ENCODE data around the gene NBPF11.
"Not testable (repeated sequence)": the region's sequence is repeated elsewhere in the genome, so short reads cannot be mapped to it uniquely, and the experiment has no call there.

The NBPF11 gene

GRCh38 chr1:148150945-148151344, 1.1 kb downstream of the NBPF11 start:
- DNase-seq (ENCODE audit: low read depth): not testable (repeated sequence)

DNA sequence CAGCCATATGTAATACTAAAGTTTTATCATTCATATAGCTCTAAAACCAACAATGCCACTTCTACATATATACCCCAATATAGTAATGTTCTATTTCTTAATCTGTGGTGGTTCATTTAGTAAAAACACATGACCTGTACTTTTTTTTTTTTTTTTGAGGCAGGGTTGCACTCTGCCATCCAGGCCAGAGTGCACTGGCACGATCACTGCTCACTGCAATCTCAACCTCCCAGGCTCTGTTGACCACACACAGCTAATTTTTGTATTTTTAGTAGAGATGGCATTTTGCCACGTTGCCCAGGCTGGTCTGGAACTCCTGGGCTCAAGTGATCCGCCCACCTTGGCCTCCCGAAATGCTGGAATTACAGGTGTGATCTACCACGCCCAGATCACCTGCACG, 2.1 kb downstream of the NBPF11 start:
- not testable (repeated sequence) for DNase-seq (ENCODE audit: low read depth)

DNA sequence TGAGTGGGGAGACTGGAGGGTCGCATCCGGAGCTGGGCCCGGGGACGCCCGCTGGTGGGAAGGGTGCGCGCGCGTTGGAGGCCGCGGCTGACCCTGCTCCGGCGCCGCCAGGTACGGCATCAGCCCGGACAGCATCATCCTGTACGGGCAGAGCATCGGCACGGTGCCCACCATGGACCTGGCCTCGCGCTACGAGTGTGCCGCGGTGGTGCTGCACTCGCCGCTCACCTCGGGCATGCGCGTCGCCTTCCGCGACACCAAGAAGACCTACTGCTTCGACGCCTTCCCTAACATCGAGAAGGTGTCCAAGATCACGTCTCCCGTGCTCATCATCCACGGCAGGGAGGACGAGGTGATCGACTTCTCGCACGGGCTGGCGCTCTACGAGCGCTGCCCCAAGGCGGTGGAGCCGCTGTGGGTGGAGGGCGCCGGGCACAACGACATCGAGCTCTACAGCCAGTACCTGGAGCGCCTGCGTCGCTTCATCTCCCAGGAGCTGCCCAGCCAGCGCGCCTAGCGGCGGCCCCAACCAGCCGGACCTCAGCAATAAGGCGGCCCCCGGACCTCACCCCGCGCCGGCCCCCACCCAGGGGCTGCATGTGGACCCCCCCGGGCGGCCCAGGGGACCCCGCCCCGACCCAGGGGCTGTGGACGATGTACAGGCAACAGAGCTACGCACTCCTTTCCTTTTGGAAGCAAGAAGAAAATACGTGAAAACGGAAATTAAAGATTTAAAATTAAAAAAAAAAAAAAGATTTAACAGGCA, 2.8 kb downstream of the NBPF11 start:
- not testable (repeated sequence) for DNase-seq (ENCODE audit: low read depth)

- not testable (repeated sequence) for DNase-seq (ENCODE audit: low read depth)
These were observed 4.8 kb downstream of the NBPF11 start for GRCh38 chr1:148147052-148147838.

- DNase-seq (ENCODE audit: low read depth): not testable (repeated sequence)
These were observed 5.7 kb downstream of the NBPF11 start for GRCh38 chr1:148146191-148146997.

GRCh38 chr1:148143223-148143622, 8.9 kb downstream of the NBPF11 start:
- DNase-seq (ENCODE audit: low read depth): not testable (repeated sequence)

DNA sequence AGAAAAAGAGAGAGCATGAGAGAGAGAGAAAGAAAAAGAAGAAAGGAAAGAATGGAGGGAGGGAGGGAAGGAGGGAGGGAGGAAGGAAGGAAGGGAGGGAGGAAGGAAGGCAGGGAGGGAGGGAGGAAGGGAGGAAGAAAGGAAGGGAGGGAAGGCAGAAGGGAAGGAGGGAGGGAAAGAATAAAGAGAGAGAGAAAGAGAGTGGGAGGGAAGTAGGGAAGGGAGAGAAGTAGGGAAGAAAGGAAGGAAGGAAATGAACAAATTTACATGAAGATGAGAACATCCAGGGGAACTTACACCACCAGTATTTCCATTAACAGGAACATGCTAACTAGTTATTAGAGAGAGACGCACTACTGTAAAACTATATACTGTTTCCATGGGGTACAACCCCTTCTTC, 10.1 kb downstream of the NBPF11 start:
- not testable (repeated sequence) for DNase-seq (ENCODE audit: low read depth)

GRCh38 chr1:148138606-148139005, 13.5 kb downstream of the NBPF11 start:
- DNase-seq (ENCODE audit: low read depth): not testable (repeated sequence)

GRCh38 chr1:148122341-148122740, 29.7 kb downstream of the NBPF11 start:
- DNase-seq (ENCODE audit: low read depth): not testable (repeated sequence)

DNA sequence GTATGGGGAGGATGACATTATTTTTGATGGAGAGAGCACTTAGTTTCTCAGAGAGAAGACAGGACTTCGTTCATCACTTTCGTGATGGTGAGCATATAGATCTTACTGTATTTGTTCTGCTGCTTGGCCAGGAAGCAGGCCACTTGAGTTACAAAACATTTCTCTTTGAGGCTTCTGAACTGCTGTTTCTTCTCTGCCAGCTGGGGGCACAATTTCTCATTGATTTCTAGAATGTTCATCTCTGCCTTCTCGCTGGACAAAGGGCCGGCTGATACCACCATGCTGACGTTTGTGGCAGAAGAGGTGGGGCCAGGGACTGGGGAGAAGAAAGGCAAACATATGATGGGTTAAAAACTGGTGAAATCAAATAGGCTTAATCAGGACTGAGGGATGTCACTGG, 31.7 kb downstream of the NBPF11 start:
- DNase-seq (ENCODE audit: low read depth): not testable (repeated sequence)

DNA sequence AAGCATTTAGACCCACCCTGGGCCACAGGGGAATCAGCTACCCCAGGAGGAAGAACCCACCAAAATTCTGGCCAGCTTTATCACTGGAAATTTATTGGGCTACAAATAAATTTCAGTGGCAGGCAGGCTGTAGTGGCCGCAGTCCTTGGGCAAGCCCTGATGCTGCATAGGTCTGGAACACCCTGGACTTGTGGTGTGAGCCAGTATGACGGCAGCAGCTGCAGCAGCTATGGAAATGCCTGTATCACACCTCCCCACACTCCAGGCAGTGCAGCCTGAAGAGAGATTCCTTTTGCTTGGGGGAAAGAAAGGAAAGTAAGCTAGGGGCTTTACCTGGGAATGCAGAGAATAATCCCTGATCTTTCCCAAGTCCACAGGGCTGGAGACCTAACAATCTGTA, 56.3 kb downstream of the NBPF11 start:
- DNase-seq (ENCODE audit: low read depth): not testable (repeated sequence)

GRCh38 chr1:148086196-148086595, 65.9 kb downstream of the NBPF11 start:
- not testable (repeated sequence) for DNase-seq (ENCODE audit: low read depth)

DNA sequence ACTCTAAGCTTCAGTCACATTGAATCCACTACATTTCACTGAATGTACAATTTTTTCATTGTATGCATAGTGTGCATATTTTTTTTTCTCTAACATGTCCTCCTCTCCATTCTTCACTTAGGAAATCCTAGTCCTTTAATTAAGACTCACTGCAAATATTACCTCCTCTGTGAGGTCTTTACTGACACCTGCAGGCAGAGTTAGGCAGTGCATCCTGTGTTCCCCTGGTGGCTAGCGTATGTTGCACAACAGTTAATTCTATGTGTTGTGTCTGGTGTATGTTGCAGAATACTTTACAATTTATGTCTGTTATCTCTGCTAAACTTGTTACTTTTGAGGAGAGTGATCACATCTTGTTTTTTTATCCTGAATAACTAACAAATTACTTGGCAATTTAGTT, 70.9 kb downstream of the NBPF11 start:
- DNase-seq (ENCODE audit: low read depth): not testable (repeated sequence)

DNA sequence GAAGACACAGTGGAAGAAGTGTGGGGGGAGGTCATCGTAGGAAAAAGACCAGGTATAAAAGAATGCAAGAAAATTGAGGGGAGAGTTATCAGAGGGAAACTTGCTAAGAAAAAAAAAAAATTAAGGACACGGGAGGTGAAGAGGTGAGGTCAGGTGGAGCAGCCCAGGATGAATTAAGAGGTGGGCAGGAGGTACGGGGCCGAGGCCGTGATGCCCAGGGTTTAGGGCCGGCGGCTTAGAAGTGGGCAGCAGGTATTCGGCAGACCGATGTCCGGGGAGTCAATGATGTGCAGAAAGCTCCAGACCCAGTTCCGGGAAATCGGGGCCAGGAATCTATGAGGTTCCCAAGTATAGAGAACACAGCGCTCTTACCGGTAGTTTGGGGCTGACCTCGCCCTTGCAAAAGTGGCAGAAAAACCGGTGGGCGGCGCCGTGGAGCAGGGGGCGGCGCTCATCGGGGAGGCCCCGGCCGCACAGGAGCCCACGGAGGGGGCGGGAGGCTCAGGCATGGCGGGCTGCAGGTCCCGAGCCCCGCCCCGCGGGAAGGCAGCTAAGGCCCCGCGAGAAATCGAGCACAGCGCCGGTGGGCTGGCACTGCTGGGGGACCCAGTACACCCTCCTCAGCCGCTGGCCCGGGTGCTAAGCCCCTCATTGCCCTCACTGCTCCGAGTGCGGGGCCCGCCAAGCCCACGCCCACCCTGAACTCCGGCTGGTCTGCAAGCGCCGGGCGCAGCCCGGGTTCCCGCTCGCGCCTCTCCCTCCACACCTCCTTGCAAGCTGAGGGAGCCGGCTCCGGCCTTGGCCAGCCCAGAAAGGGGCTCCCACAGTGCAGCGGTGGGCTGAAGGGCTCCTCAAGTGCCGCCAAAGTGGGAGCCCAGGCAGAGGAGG, 73.2 kb downstream of the NBPF11 start:
- not testable (repeated sequence) for DNase-seq (ENCODE audit: low read depth)

- not testable (repeated sequence) for DNase-seq (ENCODE audit: low read depth)
These were observed 74.0 kb downstream of the NBPF11 start for GRCh38 chr1:148078090-148078489.

GRCh38 chr1:148077458-148077857, 74.6 kb downstream of the NBPF11 start:
- DNase-seq (ENCODE audit: low read depth): not testable (repeated sequence)

DNA sequence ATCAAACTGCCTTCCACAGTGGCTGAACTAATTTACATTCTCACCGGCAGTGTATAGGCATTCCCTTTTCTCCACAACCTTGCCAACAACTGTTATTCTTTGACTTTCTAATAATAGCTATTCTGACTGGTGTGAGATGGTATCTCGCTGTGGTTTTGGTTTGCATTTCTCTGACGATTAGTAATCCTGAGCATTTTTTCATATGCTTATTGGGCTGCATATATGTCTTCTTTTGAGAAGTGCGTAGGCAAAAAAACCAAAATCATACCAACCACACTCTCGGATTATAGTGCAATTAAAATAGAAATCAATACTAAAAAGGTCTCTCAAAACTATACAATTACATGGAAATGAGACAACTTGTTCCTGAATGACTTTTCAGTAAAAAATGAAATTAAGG, 78.7 kb downstream of the NBPF11 start:
- not testable (repeated sequence) for DNase-seq (ENCODE audit: low read depth)

GRCh38 chr1:148068606-148069005, 83.5 kb downstream of the NBPF11 start:
- DNase-seq (ENCODE audit: low read depth): not testable (repeated sequence)

DNA sequence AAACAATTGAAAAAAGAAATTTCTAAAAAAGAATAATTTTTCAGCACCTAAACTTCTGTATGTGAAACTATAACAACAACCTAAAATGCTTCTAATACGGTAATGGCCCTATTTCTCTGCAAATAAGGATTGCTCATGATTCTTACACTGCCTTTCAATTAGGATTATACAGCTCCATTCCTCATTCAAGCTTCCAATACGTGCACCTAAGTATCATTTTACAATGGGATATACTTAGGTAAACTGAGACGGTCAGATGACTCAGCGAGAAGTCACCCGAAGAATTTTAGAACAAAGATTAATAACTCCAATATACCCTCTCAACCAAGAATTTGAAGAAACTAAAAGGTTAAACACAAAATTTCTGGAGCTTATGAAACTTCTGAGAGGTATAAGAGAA, 83.9 kb downstream of the NBPF11 start:
- DNase-seq (ENCODE audit: low read depth): not testable (repeated sequence)

GRCh38 chr1:148060294-148060701, 91.8 kb downstream of the NBPF11 start:
- not testable (repeated sequence) for DNase-seq (ENCODE audit: low read depth)

GRCh38 chr1:148057384-148057783, 94.7 kb downstream of the NBPF11 start:
- DNase-seq (ENCODE audit: low read depth): not testable (repeated sequence)

Measured in activated T-cell treated with anti-CD3 and anti-CD28 coated beads for 1 hour (primary cell).